ENCODE data around the gene TMEM192. TPM values are rescaled to one million over a fixed set of nuclear protein-coding genes. Genes with fewer than 3 reads are reported as not detected.
"Not testable (repeated sequence)": the region's sequence is repeated elsewhere in the genome, so short reads cannot be mapped to it uniquely, and the experiment has no call there.

TMEM192 gene
- total RNA-seq, 1 experiment from 2014 or later: 19.4 TPM

DNA sequence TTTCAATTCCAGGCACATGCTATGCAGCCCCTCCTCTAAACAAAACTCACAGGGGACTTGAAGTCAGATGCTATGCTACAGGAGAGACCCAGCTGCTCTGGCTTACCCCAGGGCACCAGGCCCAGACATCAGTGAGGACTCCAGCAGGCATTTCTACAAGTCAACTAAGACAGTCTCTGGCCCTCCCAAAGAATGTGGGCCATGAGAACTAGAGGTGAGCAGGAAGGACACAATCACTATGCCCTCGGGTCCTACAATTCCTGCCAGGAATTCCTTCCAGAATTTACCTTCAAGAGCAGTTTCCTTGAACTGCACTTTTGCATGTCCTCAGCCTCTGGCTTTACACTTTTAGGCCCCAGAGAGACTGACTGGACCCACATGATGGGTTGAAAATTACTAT, 17.4 kb downstream of the TMEM192 start:
- Histone ChIP-seq H3K36me3 (ENCODE audit: control insufficient read depth, insufficient read depth, low read length) (no peaks in the 10 kb centered on the region), H3K4me1 (no peaks in the 10 kb centered on the region), H3K4me3 (ENCODE audit: low read depth, low read length) (no peak overlapping the region), H3K9me3 (no peaks in the 10 kb centered on the region), H3K27me3 (replicated peaks; ENCODE audit: control insufficient read depth, insufficient read depth, low read length) (no peaks in the 10 kb centered on the region)
- Mint-ChIP-seq H3K4me1 (ENCODE audit: low read depth, unreplicated experiment) (no peaks in the 10 kb centered on the region), H3K9me3 (ENCODE audit: unreplicated experiment) (no peaks in the 10 kb centered on the region), H3K27me3 (ENCODE audit: insufficient read depth, unreplicated experiment) (no peaks in the 10 kb centered on the region), H3K36me3 (ENCODE audit: insufficient read depth, unreplicated experiment) (peaks cover 22% of the 10 kb centered on the region), H3K27ac (ENCODE audit: unreplicated experiment) (no peak overlapping the region), H3K4me3 (ENCODE audit: unreplicated experiment) (no peak overlapping the region)
- DNase-seq: no peak
- ChIA-PET CTCF (interaction anchor here (0.6 kb wide), 1 partner anchor 26 kb away, joined by 3 read pairs; no protein-coding TSS in a partner anchor), POLR2A (no interaction called here)
- intact Hi-C loops (cut with micrococcal nuclease; ENCODE audit: unreplicated experiment): loop anchor here (5.0 to 10.0 kb wide), 2 partner anchors 90 to 318 kb away; no protein-coding TSS in a partner anchor
- TF ChIP-seq, protein P1, sequence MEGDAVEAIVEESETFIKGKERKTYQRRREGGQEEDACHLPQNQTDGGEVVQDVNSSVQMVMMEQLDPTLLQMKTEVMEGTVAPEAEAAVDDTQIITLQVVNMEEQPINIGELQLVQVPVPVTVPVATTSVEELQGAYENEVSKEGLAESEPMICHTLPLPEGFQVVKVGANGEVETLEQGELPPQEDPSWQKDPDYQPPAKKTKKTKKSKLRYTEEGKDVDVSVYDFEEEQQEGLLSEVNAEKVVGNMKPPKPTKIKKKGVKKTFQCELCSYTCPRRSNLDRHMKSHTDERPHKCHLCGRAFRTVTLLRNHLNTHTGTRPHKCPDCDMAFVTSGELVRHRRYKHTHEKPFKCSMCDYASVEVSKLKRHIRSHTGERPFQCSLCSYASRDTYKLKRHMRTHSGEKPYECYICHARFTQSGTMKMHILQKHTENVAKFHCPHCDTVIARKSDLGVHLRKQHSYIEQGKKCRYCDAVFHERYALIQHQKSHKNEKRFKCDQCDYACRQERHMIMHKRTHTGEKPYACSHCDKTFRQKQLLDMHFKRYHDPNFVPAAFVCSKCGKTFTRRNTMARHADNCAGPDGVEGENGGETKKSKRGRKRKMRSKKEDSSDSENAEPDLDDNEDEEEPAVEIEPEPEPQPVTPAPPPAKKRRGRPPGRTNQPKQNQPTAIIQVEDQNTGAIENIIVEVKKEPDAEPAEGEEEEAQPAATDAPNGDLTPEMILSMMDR (IDR thresholded peaks at IDR 0.05; ENCODE audit: insufficient read depth in 1 of 2, low read depth in 1 of 2, low read length in 1 of 2, severe bottlenecking in 1 of 2, unreplicated experiment in 1 of 2): no peak
- BruUV-seq (replicated peaks): no TSS peak

DNA sequence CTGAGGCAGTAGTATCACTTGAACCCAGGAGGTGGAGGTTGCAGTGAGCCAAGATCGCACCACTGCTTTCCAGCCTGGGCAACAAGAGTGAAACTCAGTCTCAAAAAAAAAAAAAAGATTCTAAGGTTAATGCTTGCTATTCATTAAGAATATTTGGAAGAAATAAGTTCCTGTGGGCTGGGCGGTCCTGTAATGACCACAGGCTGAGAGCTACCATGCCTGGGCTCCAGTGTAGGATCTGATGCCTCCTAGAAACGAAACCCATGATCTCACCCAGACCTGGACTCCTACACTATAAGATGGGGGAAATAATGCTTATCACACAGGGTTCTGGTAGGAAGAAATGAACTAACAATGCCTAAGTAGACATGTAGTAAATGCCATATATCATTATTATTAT, 17.8 kb downstream of the TMEM192 start:
- no peak overlapping the region for H3K27ac Mint-ChIP-seq (ENCODE audit: unreplicated experiment)
- no TSS peak for BruUV-seq (replicated peaks)

DNA sequence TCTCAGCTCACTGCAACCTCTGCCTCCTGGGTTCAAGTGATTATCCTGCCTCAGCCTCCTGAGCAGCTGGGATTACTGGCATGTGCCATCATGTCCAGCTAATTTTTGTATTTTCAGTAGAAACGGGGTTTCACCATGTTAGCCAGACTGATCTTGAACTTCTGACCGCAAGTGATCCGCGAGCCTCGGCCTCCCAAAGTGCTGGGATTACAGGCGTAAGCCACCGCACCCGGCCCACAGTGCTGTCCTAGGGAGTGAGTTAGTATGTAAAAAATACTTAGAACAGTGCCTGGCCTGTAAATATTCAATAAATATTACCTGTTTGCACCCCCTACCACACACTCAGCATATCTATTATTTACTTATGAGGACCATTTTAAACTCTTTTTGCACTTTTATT, 20.5 kb downstream of the TMEM192 start:
- H3K9me3 ChIP-seq; H3K4me3 ChIP-seq (ENCODE audit: low read depth, low read length); POLR2A ChIA-PET; H3K4me3 Mint-ChIP-seq (ENCODE audit: unreplicated experiment); H3K36me3 ChIP-seq (ENCODE audit: control insufficient read depth, insufficient read depth, low read length); DNase-seq; H3K27ac Mint-ChIP-seq (ENCODE audit: unreplicated experiment); H3K4me1 Mint-ChIP-seq (ENCODE audit: low read depth, unreplicated experiment); H3K9me3 Mint-ChIP-seq (ENCODE audit: unreplicated experiment); H3K27me3 Mint-ChIP-seq (ENCODE audit: insufficient read depth, unreplicated experiment); H3K4me1 ChIP-seq; BruUV-seq (replicated peaks); CTCF ChIA-PET; H3K27me3 ChIP-seq (replicated peaks; ENCODE audit: control insufficient read depth, insufficient read depth, low read length): not testable (repeated sequence)
- intact Hi-C loops (cut with micrococcal nuclease; ENCODE audit: unreplicated experiment): loop anchor here (10.0 kb wide), 1 partner anchor 87 kb away; no protein-coding TSS in a partner anchor
- peaks cover 14% of the 10 kb centered on the region for H3K36me3 Mint-ChIP-seq (ENCODE audit: insufficient read depth, unreplicated experiment)

More for the DNA sequence above, 17.8 kb downstream of the TMEM192 start:
- H3K36me3 ChIP-seq (ENCODE audit: control insufficient read depth, insufficient read depth, low read length): no peaks in the 10 kb centered on the region
- H3K27me3 ChIP-seq (replicated peaks; ENCODE audit: control insufficient read depth, insufficient read depth, low read length): no peaks in the 10 kb centered on the region
- Mint-ChIP-seq H3K36me3 (ENCODE audit: insufficient read depth, unreplicated experiment) (peaks cover 22% of the 10 kb centered on the region), H3K27me3 (ENCODE audit: insufficient read depth, unreplicated experiment) (no peaks in the 10 kb centered on the region), H3K4me3 (ENCODE audit: unreplicated experiment) (no peak overlapping the region), H3K4me1 (ENCODE audit: low read depth, unreplicated experiment) (no peaks in the 10 kb centered on the region), H3K9me3 (ENCODE audit: unreplicated experiment) (no peaks in the 10 kb centered on the region)
- TF ChIP-seq, protein P1 (IDR thresholded peaks at IDR 0.05; ENCODE audit: insufficient read depth in 1 of 2, low read depth in 1 of 2, low read length in 1 of 2, severe bottlenecking in 1 of 2, unreplicated experiment in 1 of 2): no peak
- no peak for DNase-seq
- no peaks in the 10 kb centered on the region for H3K9me3 ChIP-seq
- H3K4me3 ChIP-seq (ENCODE audit: low read depth, low read length): no peak overlapping the region
- intact Hi-C loops (cut with micrococcal nuclease; ENCODE audit: unreplicated experiment): loop anchor here (5.0 to 10.0 kb wide), 2 partner anchors 90 to 318 kb away; no protein-coding TSS in a partner anchor
- no peaks in the 10 kb centered on the region for H3K4me1 ChIP-seq
- ChIA-PET CTCF (no interaction called here), POLR2A (no interaction called here)

DNA sequence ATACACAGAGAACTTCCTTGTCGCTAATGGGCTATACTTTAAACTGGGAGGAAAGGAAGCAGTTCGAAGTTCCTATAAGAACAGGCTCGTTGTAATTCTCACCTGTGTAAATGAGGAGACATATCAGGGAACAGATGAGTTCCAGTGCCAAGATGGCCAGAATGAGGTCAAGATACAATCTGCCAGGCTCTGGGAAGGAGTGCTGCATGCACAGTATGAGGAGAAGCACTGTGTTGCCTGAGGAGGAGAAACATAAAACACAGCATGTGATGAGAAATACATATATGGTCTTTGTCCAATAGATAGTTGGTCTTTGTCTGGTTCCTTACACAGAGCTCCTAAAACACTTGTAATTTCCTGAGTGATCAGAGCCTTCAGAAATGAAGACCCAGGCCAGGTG, 24.3 kb downstream of the TMEM192 start:
- H3K27me3 Mint-ChIP-seq (ENCODE audit: insufficient read depth, unreplicated experiment): no peaks in the 10 kb centered on the region
- no peak for DNase-seq
- H3K36me3 Mint-ChIP-seq (ENCODE audit: insufficient read depth, unreplicated experiment): peaks cover 19% of the 10 kb centered on the region
- CTCF ChIA-PET: interaction anchor here (0.6 kb wide), 1 partner anchor 133 kb away, joined by 3 read pairs; no protein-coding TSS in a partner anchor
- H3K9me3 ChIP-seq: no peaks in the 10 kb centered on the region
- TF ChIP-seq, protein P1 (IDR thresholded peaks at IDR 0.05; ENCODE audit: insufficient read depth in 1 of 2, low read depth in 1 of 2, low read length in 1 of 2, severe bottlenecking in 1 of 2, unreplicated experiment in 1 of 2): no peak
- no peak overlapping the region for H3K4me3 Mint-ChIP-seq (ENCODE audit: unreplicated experiment)
- no peaks in the 10 kb centered on the region for H3K4me1 Mint-ChIP-seq (ENCODE audit: low read depth, unreplicated experiment)
- H3K9me3 Mint-ChIP-seq (ENCODE audit: unreplicated experiment): no peaks in the 10 kb centered on the region
- H3K36me3 ChIP-seq (ENCODE audit: control insufficient read depth, insufficient read depth, low read length): no peaks in the 10 kb centered on the region
- no peaks in the 10 kb centered on the region for H3K4me1 ChIP-seq
- H3K27me3 ChIP-seq (replicated peaks; ENCODE audit: control insufficient read depth, insufficient read depth, low read length): no peaks in the 10 kb centered on the region
- no TSS peak for BruUV-seq (replicated peaks)
- no peak overlapping the region for H3K4me3 ChIP-seq (ENCODE audit: low read depth, low read length)
- no peak overlapping the region for H3K27ac Mint-ChIP-seq (ENCODE audit: unreplicated experiment)
- POLR2A ChIA-PET: no interaction called here
- intact Hi-C loops (cut with micrococcal nuclease; ENCODE audit: unreplicated experiment): no loop called here
